Keratinocyte (primary cell): ENCODE measurements around the gene AFAP1L2. TPM values are rescaled to one million over a fixed set of nuclear protein-coding genes. Genes with fewer than 3 reads are reported as not detected.

ENCODE experiments used
- DNase-seq: peaks from one replicate; pipeline ENCODE4 v3.0.0-alpha.2; 2011; ENCODE audit warnings: low read depth, missing footprints, low spot score
- FAIRE-seq: peaks from 2 replicates; lab custom pipeline; 2011; peaks lifted over from hg19 to GRCh38; lab: Jason Lieb, UNC
- H2AFZ ChIP-seq: 2 replicates; pipeline ENCODE4 v1.6.0; 2012; ENCODE audit warnings: low read length, control low read depth, inconsistent platforms; ENCODE audit not compliant: control insufficient read depth
- H3K27ac ChIP-seq: 2 replicates; pipeline ENCODE4 v1.5.1; 2011; ENCODE audit warnings: low read length; ENCODE audit not compliant: control insufficient read depth, insufficient read depth
- H3K27me3 ChIP-seq: 3 replicates; pipeline ENCODE4 v1.6.0; 2011; ENCODE audit warnings: low read length; ENCODE audit not compliant: control insufficient read depth, insufficient read depth; ENCODE audit errors: extremely low read depth
- H3K36me3 ChIP-seq, 2 experiments: 2 replicates in 1 of 2; 3 replicates in 1 of 2; pipeline ENCODE4 v1.5.1; 2011; ENCODE audit warnings: low read length in 2 of 2, mild to moderate bottlenecking in 1 of 2; ENCODE audit not compliant: control insufficient read depth in 2 of 2, insufficient read depth in 2 of 2; ENCODE audit errors: extremely low read depth in 1 of 2
- H3K4me1 ChIP-seq: 3 replicates; pipeline ENCODE4 v1.5.1; 2011; ENCODE audit warnings: low read length; ENCODE audit not compliant: control insufficient read depth, insufficient read depth; ENCODE audit errors: extremely low read depth
- H3K4me2 ChIP-seq: 3 replicates; pipeline ENCODE4 v1.6.0; 2011; ENCODE audit warnings: low read depth, low read length; ENCODE audit not compliant: control insufficient read depth, insufficient read depth; ENCODE audit errors: extremely low read depth
- H3K4me3 ChIP-seq, 3 experiments: fragments of 200-600 bp in 1 of 3; sonication (generic) in 1 of 3; 2 replicates in 2 of 3; 3 replicates in 1 of 3; pipeline ENCODE4 v1.5.1; 2011 to 2016; ENCODE audit warnings: low read length in 3 of 3, mild to moderate bottlenecking in 3 of 3, control low read depth in 2 of 3, inconsistent platforms in 1 of 3, low read depth in 1 of 3, mixed read lengths in 1 of 3, mixed run types in 1 of 3, moderate library complexity in 1 of 3; ENCODE audit not compliant: control insufficient read depth in 2 of 3, insufficient read depth in 2 of 3; ENCODE audit errors: extremely low read depth in 1 of 3
- H3K79me2 ChIP-seq: 2 replicates; pipeline ENCODE4 v1.6.0; 2012; ENCODE audit warnings: low read length; ENCODE audit not compliant: control insufficient read depth, insufficient read depth
- H3K9ac ChIP-seq: 3 replicates; pipeline ENCODE4 v1.6.0; 2011; ENCODE audit warnings: low read length; ENCODE audit not compliant: control insufficient read depth, insufficient read depth; ENCODE audit errors: extremely low read depth
- H3K9me1 ChIP-seq: 3 replicates; pipeline ENCODE4 v1.6.0; 2011; ENCODE audit warnings: low read length; ENCODE audit not compliant: control insufficient read depth, insufficient read depth; ENCODE audit errors: extremely low read depth
- H3K9me3 ChIP-seq: 2 replicates; pipeline ENCODE4 v1.5.1; 2012; ENCODE audit warnings: low read depth, low read length; ENCODE audit not compliant: control insufficient read depth
- H4K20me1 ChIP-seq: 3 replicates; pipeline ENCODE4 v1.6.0; 2011; ENCODE audit warnings: low read length; ENCODE audit not compliant: control insufficient read depth, insufficient read depth; ENCODE audit errors: extremely low read depth
- EZH2 ChIP-seq: IDR thresholded peaks from one replicate; pipeline ENCODE4 v1.6.1; 2012; ENCODE audit warnings: inconsistent platforms, mild to moderate bottlenecking, low read length, moderate library complexity
- dilution Hi-C: fragments of 300-500 bp; cut with MboI; formaldehyde crosslinking; loops from one replicate; pipeline ENCODE4 v1.7.0; 2020; ENCODE audit warnings: low sequenced_read_pairs; ENCODE audit not compliant: extremely low pct_ligation_motif_present
- polyA plus RNA-seq, 5 experiments: library from polyadenylated mRNA; depleted of rRNA in 3 of 5; stranded (reverse) in 3 of 5; stranded (forward) in 1 of 5; unstranded in 1 of 5; fragments of >200 nt; gene quantifications; 1 replicate in 1 of 5; 2 replicates in 3 of 5; 3 replicates in 1 of 5; pipeline versions ENCODE4 v1.2.1 to v1.2.3, GENCODE V29; 2011 to 2012; ENCODE audit warnings: missing spikeins in 2 of 5, low read depth in 1 of 5, low replicate concordance in 1 of 5
- TF ChIP-seq, protein P1 (sequence below), 3 experiments: IDR thresholded peaks in 1 of 3; conservative IDR thresholded peaks in 1 of 3; optimal IDR thresholded peaks in 1 of 3; 2 replicates in 2 of 3; 3 replicates in 1 of 3; pipeline versions ENCODE3 to v1.5.1; 2011; ENCODE audit warnings: low read length in 3 of 3, mild to moderate bottlenecking in 3 of 3, moderate library complexity in 2 of 3, control low read depth in 1 of 3, inconsistent platforms in 1 of 3; ENCODE audit not compliant: insufficient read depth in 2 of 3; ENCODE audit errors: extremely low read depth in 1 of 3

AFAP1L2 gene
- polyA plus RNA-seq, 1 donor (not counting 4 experiments of a cell fraction or from before 2014, with no cell fraction given), result 40.4 TPM

DNA sequence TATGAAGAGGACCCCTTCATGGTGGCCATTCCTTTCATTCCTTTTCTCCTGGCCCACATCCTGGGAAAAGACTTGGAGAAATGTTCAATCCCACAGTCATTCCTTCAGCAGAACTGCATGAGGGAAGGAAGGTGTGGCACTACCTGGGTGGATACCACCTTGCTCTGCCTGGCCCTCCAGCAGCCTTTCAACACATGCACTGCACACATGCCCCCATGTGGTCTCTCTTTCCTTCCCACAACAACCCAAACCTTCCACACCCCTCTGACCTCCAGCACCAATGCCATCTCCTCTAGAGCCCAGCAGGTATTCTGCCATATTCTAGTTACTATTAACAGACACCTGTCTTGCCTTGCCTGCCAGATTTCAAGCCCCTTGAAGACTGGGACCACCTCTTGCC lies 40.5 kb upstream of the AFAP1L2 start:
- FAIRE-seq, result no peak

GRCh38 chr10:114442091-114442630 lies 37.9 kb upstream of the AFAP1L2 start:
- TF ChIP-seq, protein P1, sequence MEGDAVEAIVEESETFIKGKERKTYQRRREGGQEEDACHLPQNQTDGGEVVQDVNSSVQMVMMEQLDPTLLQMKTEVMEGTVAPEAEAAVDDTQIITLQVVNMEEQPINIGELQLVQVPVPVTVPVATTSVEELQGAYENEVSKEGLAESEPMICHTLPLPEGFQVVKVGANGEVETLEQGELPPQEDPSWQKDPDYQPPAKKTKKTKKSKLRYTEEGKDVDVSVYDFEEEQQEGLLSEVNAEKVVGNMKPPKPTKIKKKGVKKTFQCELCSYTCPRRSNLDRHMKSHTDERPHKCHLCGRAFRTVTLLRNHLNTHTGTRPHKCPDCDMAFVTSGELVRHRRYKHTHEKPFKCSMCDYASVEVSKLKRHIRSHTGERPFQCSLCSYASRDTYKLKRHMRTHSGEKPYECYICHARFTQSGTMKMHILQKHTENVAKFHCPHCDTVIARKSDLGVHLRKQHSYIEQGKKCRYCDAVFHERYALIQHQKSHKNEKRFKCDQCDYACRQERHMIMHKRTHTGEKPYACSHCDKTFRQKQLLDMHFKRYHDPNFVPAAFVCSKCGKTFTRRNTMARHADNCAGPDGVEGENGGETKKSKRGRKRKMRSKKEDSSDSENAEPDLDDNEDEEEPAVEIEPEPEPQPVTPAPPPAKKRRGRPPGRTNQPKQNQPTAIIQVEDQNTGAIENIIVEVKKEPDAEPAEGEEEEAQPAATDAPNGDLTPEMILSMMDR (optimal IDR thresholded peaks at IDR 0.05 in 1 of 3, IDR thresholded peaks at IDR 0.05 in 1 of 3, conservative IDR thresholded peaks at IDR 0.05 in 1 of 3; ENCODE audit: extremely low read depth in 1 of 3, insufficient read depth in 2 of 3, low read length in 3 of 3), result no peak
- no peak for TF ChIP-seq EZH2
- no peak overlapping the region for H3K9ac ChIP-seq
- H3K27ac ChIP-seq, result no peak overlapping the region
- no peaks in the 10 kb centered on the region for H3K79me2 ChIP-seq
- FAIRE-seq (no peak), DNase-seq (no peak)
- no peaks in the 10 kb centered on the region for H3K9me3 ChIP-seq
- H3K27me3 ChIP-seq, result no peaks in the 10 kb centered on the region
- no peak overlapping the region for H2AFZ ChIP-seq
- peaks cover 7 to 16% of the 10 kb centered on the region in 2 experiments for H3K36me3 ChIP-seq
- no peaks in the 10 kb centered on the region for H4K20me1 ChIP-seq
- dilution Hi-C loops, result no loop called here
- no peaks in the 10 kb centered on the region for H3K9me1 ChIP-seq
- H3K4me3 ChIP-seq, result no peak overlapping the region
- no peak overlapping the region for H3K4me2 ChIP-seq
- no peaks in the 10 kb centered on the region for H3K4me1 ChIP-seq

More for the DNA sequence above, 40.5 kb upstream of the AFAP1L2 start:
- dilution Hi-C loops, result no loop called here
- H3K79me2 ChIP-seq, result no peaks in the 10 kb centered on the region
- no peak for TF ChIP-seq EZH2
- TF ChIP-seq, protein P1 (optimal IDR thresholded peaks at IDR 0.05 in 1 of 3, IDR thresholded peaks at IDR 0.05 in 1 of 3, conservative IDR thresholded peaks at IDR 0.05 in 1 of 3; ENCODE audit: extremely low read depth in 1 of 3, insufficient read depth in 2 of 3, low read length in 3 of 3), result peak in 1 of 3 experiments; percentile 10
- H3K9me3 ChIP-seq, result no peaks in the 10 kb centered on the region
- peaks cover 0 to 10% of the 10 kb centered on the region in 2 experiments for H3K36me3 ChIP-seq
- no peak overlapping the region for H3K4me2 ChIP-seq
- H2AFZ ChIP-seq, result no peak overlapping the region
- H3K27me3 ChIP-seq, result no peaks in the 10 kb centered on the region
- no peaks in the 10 kb centered on the region for H4K20me1 ChIP-seq
- no peak overlapping the region for H3K9ac ChIP-seq
- no peaks in the 10 kb centered on the region for H3K9me1 ChIP-seq
- DNase-seq, result no peak
- no peak overlapping the region for H3K4me3 ChIP-seq
- no peak overlapping the region for H3K27ac ChIP-seq
- no peaks in the 10 kb centered on the region for H3K4me1 ChIP-seq
